ENCODE measurements around the gene SMIM20. TPM values are rescaled to one million over a fixed set of nuclear protein-coding genes. Genes with fewer than 3 reads are reported as not detected.
A peak's percentile ranks its signal among the peaks of the same experiment; 100 is the strongest.
"Not testable (repeated sequence)": the region's sequence is repeated elsewhere in the genome, so short reads cannot be mapped to it uniquely, and the experiment has no call there.

Gene SMIM20
- total and polyA plus RNA-seq, 4 experiments from 2014 or later, result 16.9 to 78.9 (median 33.0) TPM

GRCh38 chr4:25905371-25905770, 8.6 kb upstream of the SMIM20 start:
- no peak for DNase-seq
- POLR2A ChIA-PET (ENCODE audit: partially characterized antibody), result no interaction called here
- CTCF ChIA-PET (ENCODE audit: partially characterized antibody), result no interaction called here
- Mint-ChIP-seq H3K4me3 (no peak overlapping the region), H3K27me3 (peaks cover 0 to 1% of the 10 kb centered on the region in 2 donors), H3K27ac (no peak overlapping the region), H3K9me3 (peaks cover 0 to 5% (median 0%) of the 10 kb centered on the region in 8 donors), H3K36me3 (peaks cover 0 to 7% of the 10 kb centered on the region in 2 donors), H3K4me1 (no peaks in the 10 kb centered on the region)
- Histone ChIP-seq H3K9me3 (ENCODE audit: control insufficient read depth in 1 of 2, low read length in 2 of 2) (no peaks in the 10 kb centered on the region), H3K36me3 (ENCODE audit: insufficient read depth, low read length) (no peaks in the 10 kb centered on the region), H3K27ac (ENCODE audit: low read depth, low read length) (no peak overlapping the region), H3K4me1 (ENCODE audit: insufficient read depth, low read length) (no peaks in the 10 kb centered on the region), H3K4me3 (ENCODE audit: low read length in 2 of 2) (no peak overlapping the region), H3K27me3 (ENCODE audit: insufficient read depth, low read length) (no peaks in the 10 kb centered on the region)
- intact Hi-C loops (cut with micrococcal nuclease), result no loop called here

- H3K36me3 ChIP-seq (ENCODE audit: insufficient read depth, low read length); H3K9me3 Mint-ChIP-seq; H3K36me3 Mint-ChIP-seq; H3K4me3 Mint-ChIP-seq; H3K27ac Mint-ChIP-seq; H3K4me3 ChIP-seq (ENCODE audit: low read length in 2 of 2); H3K4me1 Mint-ChIP-seq; intact Hi-C loops (cut with micrococcal nuclease); H3K9me3 ChIP-seq (ENCODE audit: control insufficient read depth in 1 of 2, low read length in 2 of 2); CTCF ChIA-PET (ENCODE audit: partially characterized antibody); POLR2A ChIA-PET (ENCODE audit: partially characterized antibody); H3K27ac ChIP-seq (ENCODE audit: low read depth, low read length); H3K27me3 ChIP-seq (ENCODE audit: insufficient read depth, low read length); H3K4me1 ChIP-seq (ENCODE audit: insufficient read depth, low read length); H3K27me3 Mint-ChIP-seq; DNase-seq: not testable (repeated sequence)
Measured at GRCh38 chr4:25906113-25906512, 7.9 kb upstream of the SMIM20 start.

- no peak for DNase-seq
- no peak overlapping the region for H3K27ac Mint-ChIP-seq
- no peaks in the 10 kb centered on the region for H3K27me3 ChIP-seq (ENCODE audit: insufficient read depth, low read length)
- H3K4me1 ChIP-seq (ENCODE audit: insufficient read depth, low read length), result peaks cover 8% of the 10 kb centered on the region
- H3K36me3 Mint-ChIP-seq, result peaks cover 0 to 7% of the 10 kb centered on the region in 2 donors
- ChIA-PET POLR2A (ENCODE audit: partially characterized antibody) (no interaction called here), CTCF (ENCODE audit: partially characterized antibody) (no interaction called here)
- intact Hi-C loops (cut with micrococcal nuclease), result no loop called here
- H3K27ac ChIP-seq (ENCODE audit: low read depth, low read length), result no peak overlapping the region
- no peak overlapping the region for H3K4me3 Mint-ChIP-seq
- peaks cover 0 to 5% (median 0%) of the 10 kb centered on the region in 8 donors for H3K9me3 Mint-ChIP-seq
- no peaks in the 10 kb centered on the region for H3K36me3 ChIP-seq (ENCODE audit: insufficient read depth, low read length)
- H3K9me3 ChIP-seq (ENCODE audit: control insufficient read depth in 1 of 2, low read length in 2 of 2), result no peaks in the 10 kb centered on the region
- H3K27me3 Mint-ChIP-seq, result no peaks in the 10 kb centered on the region
- H3K4me3 ChIP-seq (ENCODE audit: low read length in 2 of 2), result no peak overlapping the region
- peaks cover 6 to 9% (median 7%) of the 10 kb centered on the region in 4 donors for H3K4me1 Mint-ChIP-seq
Measured at GRCh38 chr4:25908491-25908901, 5.5 kb upstream of the SMIM20 start.

- Mint-ChIP-seq H3K36me3 (peaks cover 4 to 6% of the 10 kb centered on the region in 2 donors), H3K4me3 (peak overlapping the region in 1 of 8 donors; percentile 39), H3K27ac (no peak overlapping the region), H3K9me3 (peaks cover 0 to 5% (median 0%) of the 10 kb centered on the region in 8 donors), H3K27me3 (no peaks in the 10 kb centered on the region), H3K4me1 (peaks cover 12 to 30% (median 19%) of the 10 kb centered on the region in 4 donors)
- no peak for DNase-seq
- H3K9me3 ChIP-seq (ENCODE audit: control insufficient read depth in 1 of 2, low read length in 2 of 2), result no peaks in the 10 kb centered on the region
- intact Hi-C loops (cut with micrococcal nuclease), result loop anchor here (5.0 kb wide), 2 partner anchors 69 to 599 kb away; partner anchors contain the start of gene ZCCHC4
- ChIA-PET CTCF (ENCODE audit: partially characterized antibody) (interaction anchor here (1.9 to 3.9 kb wide), 3 partner anchors 52 to 119 kb away, joined by 5 to 18 read pairs (median 12); no protein-coding TSS in a partner anchor), POLR2A (ENCODE audit: partially characterized antibody) (interaction anchor here (4.5 to 6.3 kb wide), 2 partner anchors 50 to 53 kb away, joined by 30 to 56 read pairs; no protein-coding TSS in a partner anchor)
- peaks cover 18% of the 10 kb centered on the region for H3K4me1 ChIP-seq (ENCODE audit: insufficient read depth, low read length)
- no peak overlapping the region for H3K27ac ChIP-seq (ENCODE audit: low read depth, low read length)
- H3K27me3 ChIP-seq (ENCODE audit: insufficient read depth, low read length), result no peaks in the 10 kb centered on the region
- no peaks in the 10 kb centered on the region for H3K36me3 ChIP-seq (ENCODE audit: insufficient read depth, low read length)
- H3K4me3 ChIP-seq (ENCODE audit: low read length in 2 of 2), result no peak overlapping the region
Measured at GRCh38 chr4:25911356-25911755, 2.7 kb upstream of the SMIM20 start.

- H3K27ac Mint-ChIP-seq, result peak overlapping the region; percentile 94 to 99 (median 98)
- peaks cover 12 to 30% (median 20%) of the 10 kb centered on the region in 4 donors for H3K4me1 Mint-ChIP-seq
- POLR2A ChIA-PET (ENCODE audit: partially characterized antibody), result interaction anchor here (0.6 to 6.3 kb wide), 14 partner anchors 8 to 754 kb away, joined by 3 to 56 read pairs (median 4); partner anchors contain the start of genes PI4K2B, TBC1D19 and ZCCHC4
Measured at GRCh38 chr4:25913056-25913850, 767 bp upstream of the SMIM20 start.

GRCh38 chr4:25914670-25915352, 791 bp downstream of the SMIM20 start:
- Mint-ChIP-seq H3K27me3 (no peaks in the 10 kb centered on the region), H3K4me1 (peaks cover 12 to 30% (median 20%) of the 10 kb centered on the region in 4 donors), H3K4me3 (peak overlapping the region; percentile 92 to 98 (median 96)), H3K36me3 (peaks cover 5 to 6% of the 10 kb centered on the region in 2 donors), H3K9me3 (no peaks in the 10 kb centered on the region), H3K27ac (peak overlapping the region; percentile 97 to 99 (median 98))
- peak overlapping the region; percentile 82 for H3K27ac ChIP-seq (ENCODE audit: low read depth, low read length)
- DNase-seq, result no peak
- POLR2A ChIA-PET (ENCODE audit: partially characterized antibody), result interaction anchor here (0.7 to 6.3 kb wide), 10 partner anchors 13 to 669 kb away, joined by 3 to 56 read pairs (median 8); partner anchors contain the start of genes TBC1D19 and ZCCHC4
- peak overlapping the region; percentile 44 to 78 for H3K4me3 ChIP-seq (ENCODE audit: low read length in 2 of 2)
- H3K4me1 ChIP-seq (ENCODE audit: insufficient read depth, low read length), result peaks cover 18% of the 10 kb centered on the region
- no peaks in the 10 kb centered on the region for H3K36me3 ChIP-seq (ENCODE audit: insufficient read depth, low read length)
- no peaks in the 10 kb centered on the region for H3K9me3 ChIP-seq (ENCODE audit: control insufficient read depth in 1 of 2, low read length in 2 of 2)
- CTCF ChIA-PET (ENCODE audit: partially characterized antibody), result interaction anchor here (0.6 to 3.9 kb wide), 8 partner anchors 10 to 73 kb away, joined by 3 to 18 read pairs (median 5); no protein-coding TSS in a partner anchor
- no peaks in the 10 kb centered on the region for H3K27me3 ChIP-seq (ENCODE audit: insufficient read depth, low read length)
- intact Hi-C loops (cut with micrococcal nuclease), result loop anchor here (1.0 to 5.0 kb wide), 8 partner anchors 56 to 942 kb away; partner anchors contain the start of genes ANAPC4, SEPSECS, TBC1D19 and ZCCHC4

More at GRCh38 chr4:25913056-25913850, 767 bp upstream of the SMIM20 start:
- H3K4me3 Mint-ChIP-seq, result peak overlapping the region; percentile 92 to 98 (median 96)
- Histone ChIP-seq H3K36me3 (ENCODE audit: insufficient read depth, low read length) (no peaks in the 10 kb centered on the region), H3K27me3 (ENCODE audit: insufficient read depth, low read length) (no peaks in the 10 kb centered on the region), H3K27ac (ENCODE audit: low read depth, low read length) (peak overlapping the region; percentile 82), H3K9me3 (ENCODE audit: control insufficient read depth in 1 of 2, low read length in 2 of 2) (no peaks in the 10 kb centered on the region), H3K4me3 (ENCODE audit: low read length in 2 of 2) (peak overlapping the region; percentile 44 to 78), H3K4me1 (ENCODE audit: insufficient read depth, low read length) (peaks cover 18% of the 10 kb centered on the region)
- CTCF ChIA-PET (ENCODE audit: partially characterized antibody), result interaction anchor here (0.7 to 3.9 kb wide), 7 partner anchors 51 to 121 kb away, joined by 3 to 18 read pairs (median 6); no protein-coding TSS in a partner anchor
- H3K36me3 Mint-ChIP-seq, result peaks cover 0 to 6% of the 10 kb centered on the region in 2 donors
- intact Hi-C loops (cut with micrococcal nuclease), result loop anchor here (5.0 kb wide), 2 partner anchors 71 to 601 kb away; partner anchors contain the start of gene ZCCHC4
- H3K9me3 Mint-ChIP-seq, result peaks cover 0 to 5% (median 0%) of the 10 kb centered on the region in 8 donors
- no peaks in the 10 kb centered on the region for H3K27me3 Mint-ChIP-seq
- DNase-seq, result peak in 4 of 5 donors; percentile 25 to 53 (median 32)
